ENCODE data around the gene SRM. TPM values are rescaled to one million over a fixed set of nuclear protein-coding genes. Genes with fewer than 3 reads are reported as not detected.
"Not testable (repeated sequence)": the region's sequence is repeated elsewhere in the genome, so short reads cannot be mapped to it uniquely, and the experiment has no call there.

SRM gene
- total RNA-seq, 1 donor: 42.7 TPM

DNA sequence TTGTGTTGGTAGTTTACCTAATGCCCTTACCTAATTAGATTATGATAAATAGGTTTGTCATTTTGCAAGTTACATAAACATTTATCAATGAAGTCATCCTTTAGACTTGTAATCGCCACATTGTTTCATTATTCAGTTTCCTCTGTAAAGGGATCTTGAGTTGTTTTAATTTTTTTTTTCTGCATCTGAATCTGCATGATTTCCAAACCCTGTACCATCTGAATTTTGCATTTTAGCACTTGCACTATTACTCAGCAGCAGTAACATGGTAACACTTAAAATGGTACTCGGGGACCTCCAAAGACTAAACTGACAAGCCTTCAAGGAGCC is 35.0 kb downstream of the SRM start:
- DNase-seq (ENCODE audit: low read depth): no peak
- H3K4me3 ChIP-seq (ENCODE audit: low read depth, low read length): no peak overlapping the region
- TF ChIP-seq, protein P1, sequence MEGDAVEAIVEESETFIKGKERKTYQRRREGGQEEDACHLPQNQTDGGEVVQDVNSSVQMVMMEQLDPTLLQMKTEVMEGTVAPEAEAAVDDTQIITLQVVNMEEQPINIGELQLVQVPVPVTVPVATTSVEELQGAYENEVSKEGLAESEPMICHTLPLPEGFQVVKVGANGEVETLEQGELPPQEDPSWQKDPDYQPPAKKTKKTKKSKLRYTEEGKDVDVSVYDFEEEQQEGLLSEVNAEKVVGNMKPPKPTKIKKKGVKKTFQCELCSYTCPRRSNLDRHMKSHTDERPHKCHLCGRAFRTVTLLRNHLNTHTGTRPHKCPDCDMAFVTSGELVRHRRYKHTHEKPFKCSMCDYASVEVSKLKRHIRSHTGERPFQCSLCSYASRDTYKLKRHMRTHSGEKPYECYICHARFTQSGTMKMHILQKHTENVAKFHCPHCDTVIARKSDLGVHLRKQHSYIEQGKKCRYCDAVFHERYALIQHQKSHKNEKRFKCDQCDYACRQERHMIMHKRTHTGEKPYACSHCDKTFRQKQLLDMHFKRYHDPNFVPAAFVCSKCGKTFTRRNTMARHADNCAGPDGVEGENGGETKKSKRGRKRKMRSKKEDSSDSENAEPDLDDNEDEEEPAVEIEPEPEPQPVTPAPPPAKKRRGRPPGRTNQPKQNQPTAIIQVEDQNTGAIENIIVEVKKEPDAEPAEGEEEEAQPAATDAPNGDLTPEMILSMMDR (IDR thresholded peaks at IDR 0.05; ENCODE audit: insufficient read depth, low read length): no peak

DNA sequence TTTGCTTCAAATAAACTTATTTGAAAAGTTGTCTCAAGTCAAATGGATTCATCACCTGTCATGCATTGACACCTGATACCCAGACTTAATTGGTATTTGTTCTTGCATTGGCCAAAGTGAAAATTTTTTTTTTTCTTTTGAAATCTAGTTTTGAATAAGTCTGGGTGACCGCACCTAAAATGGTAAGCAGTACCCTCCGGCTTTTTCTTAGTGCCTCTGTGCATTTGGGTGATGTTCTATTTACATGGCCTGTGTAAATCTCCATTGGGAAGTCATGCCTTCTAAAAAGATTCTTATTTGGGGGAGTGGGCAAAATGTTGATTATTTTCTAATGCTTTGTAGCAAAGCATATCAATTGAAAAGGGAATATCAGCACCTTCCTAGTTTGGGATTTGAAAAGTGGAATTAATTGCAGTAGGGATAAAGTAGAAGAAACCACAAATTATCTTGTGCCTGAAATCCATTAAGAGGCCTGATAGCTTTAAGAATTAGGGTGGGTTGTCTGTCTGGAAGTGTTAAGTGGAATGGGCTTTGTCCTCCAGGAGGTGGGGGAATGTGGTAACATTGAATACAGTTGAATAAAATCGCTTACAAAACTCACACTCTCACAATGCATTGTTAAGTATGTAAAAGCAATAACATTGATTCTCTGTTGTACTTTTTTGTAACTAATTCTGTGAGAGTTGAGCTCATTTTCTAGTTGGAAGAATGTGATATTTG is 35.5 kb downstream of the SRM start:
- H3K4me3 ChIP-seq (ENCODE audit: low read depth, low read length): no peak overlapping the region
- TF ChIP-seq, protein P1 (IDR thresholded peaks at IDR 0.05; ENCODE audit: insufficient read depth, low read length): no peak
- no peak for DNase-seq (ENCODE audit: low read depth)

DNA sequence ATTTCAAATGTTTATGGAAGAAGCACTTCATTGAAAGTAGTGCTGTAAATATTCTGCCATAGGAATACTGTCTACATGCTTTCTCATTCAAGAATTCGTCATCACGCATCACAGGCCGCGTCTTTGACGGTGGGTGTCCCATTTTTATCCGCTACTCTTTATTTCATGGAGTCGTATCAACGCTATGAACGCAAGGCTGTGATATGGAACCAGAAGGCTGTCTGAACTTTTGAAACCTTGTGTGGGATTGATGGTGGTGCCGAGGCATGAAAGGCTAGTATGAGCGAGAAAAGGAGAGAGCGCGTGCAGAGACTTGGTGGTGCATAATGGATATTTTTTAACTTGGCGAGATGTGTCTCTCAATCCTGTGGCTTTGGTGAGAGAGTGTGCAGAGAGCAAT is 36.6 kb downstream of the SRM start:
- no peak for DNase-seq (ENCODE audit: low read depth)
- H3K4me3 ChIP-seq (ENCODE audit: low read depth, low read length): no peak overlapping the region
- TF ChIP-seq, protein P1 (IDR thresholded peaks at IDR 0.05; ENCODE audit: insufficient read depth, low read length): no peak

DNA sequence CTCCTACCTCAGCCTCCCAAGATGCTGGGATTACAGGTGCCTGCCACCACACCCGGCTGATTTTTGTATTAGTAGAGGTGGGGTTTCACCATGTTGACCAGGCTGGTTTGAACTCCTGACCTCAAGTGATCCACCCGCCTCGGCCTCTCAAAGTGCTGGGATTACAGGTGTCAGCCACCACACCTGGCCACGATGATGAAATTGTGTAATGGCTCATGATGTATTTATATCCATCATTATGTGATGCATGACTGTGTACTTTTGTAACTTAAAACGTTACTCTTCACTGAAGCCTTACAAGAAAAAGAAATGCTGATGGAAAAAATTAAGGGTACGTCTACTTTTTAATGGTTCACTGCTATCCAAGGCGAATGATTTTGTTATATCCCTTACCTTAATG is 39.8 kb downstream of the SRM start:
- no peak for DNase-seq (ENCODE audit: low read depth)
- no peak overlapping the region for H3K4me3 ChIP-seq (ENCODE audit: low read depth, low read length)
- TF ChIP-seq, protein P1 (IDR thresholded peaks at IDR 0.05; ENCODE audit: insufficient read depth, low read length): no peak

DNA sequence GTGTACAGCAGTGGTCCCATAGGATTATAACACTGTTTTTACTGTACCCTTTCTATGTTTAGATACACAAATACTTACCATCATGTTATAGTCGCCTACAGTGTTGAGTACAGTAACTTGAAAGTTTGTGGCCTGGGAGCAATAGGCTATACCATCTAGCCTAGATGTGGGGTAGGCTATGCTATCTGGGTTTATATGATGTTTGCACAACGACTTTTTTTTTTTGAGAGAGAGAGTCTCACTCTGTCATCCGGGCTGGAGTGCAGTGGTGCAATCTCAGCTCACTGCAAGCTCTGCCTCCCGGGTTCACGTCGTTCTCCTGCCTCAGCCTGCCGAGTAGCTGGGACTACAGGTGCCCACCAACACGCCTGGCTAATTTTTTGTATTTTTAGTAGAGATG is 40.5 kb downstream of the SRM start:
- DNase-seq (ENCODE audit: low read depth); H3K4me3 ChIP-seq (ENCODE audit: low read depth, low read length): not testable (repeated sequence)

DNA sequence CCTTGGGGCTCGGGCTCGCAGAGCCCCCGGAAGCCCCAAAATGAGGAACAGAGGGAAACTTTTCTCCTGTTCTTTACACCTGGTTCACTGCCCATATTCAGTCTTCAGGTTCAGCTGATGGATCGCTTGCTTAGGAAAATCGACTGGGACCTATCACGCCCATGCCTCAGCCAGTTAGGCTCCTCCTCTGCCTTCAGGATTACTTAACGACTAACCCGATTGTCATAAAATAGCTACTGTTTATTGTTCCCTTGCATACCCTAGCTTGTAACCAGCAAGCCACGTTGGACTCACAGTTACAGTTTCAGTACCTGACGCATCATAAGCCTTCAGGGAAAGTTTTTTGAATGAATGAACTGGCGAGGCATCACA is 46.7 kb downstream of the SRM start:
- TF ChIP-seq, protein P1 (IDR thresholded peaks at IDR 0.05; ENCODE audit: insufficient read depth, low read length): no peak
- peak; percentile 26 for DNase-seq (ENCODE audit: low read depth)
- peak overlapping the region; percentile 92 for H3K4me3 ChIP-seq (ENCODE audit: low read depth, low read length)

DNA sequence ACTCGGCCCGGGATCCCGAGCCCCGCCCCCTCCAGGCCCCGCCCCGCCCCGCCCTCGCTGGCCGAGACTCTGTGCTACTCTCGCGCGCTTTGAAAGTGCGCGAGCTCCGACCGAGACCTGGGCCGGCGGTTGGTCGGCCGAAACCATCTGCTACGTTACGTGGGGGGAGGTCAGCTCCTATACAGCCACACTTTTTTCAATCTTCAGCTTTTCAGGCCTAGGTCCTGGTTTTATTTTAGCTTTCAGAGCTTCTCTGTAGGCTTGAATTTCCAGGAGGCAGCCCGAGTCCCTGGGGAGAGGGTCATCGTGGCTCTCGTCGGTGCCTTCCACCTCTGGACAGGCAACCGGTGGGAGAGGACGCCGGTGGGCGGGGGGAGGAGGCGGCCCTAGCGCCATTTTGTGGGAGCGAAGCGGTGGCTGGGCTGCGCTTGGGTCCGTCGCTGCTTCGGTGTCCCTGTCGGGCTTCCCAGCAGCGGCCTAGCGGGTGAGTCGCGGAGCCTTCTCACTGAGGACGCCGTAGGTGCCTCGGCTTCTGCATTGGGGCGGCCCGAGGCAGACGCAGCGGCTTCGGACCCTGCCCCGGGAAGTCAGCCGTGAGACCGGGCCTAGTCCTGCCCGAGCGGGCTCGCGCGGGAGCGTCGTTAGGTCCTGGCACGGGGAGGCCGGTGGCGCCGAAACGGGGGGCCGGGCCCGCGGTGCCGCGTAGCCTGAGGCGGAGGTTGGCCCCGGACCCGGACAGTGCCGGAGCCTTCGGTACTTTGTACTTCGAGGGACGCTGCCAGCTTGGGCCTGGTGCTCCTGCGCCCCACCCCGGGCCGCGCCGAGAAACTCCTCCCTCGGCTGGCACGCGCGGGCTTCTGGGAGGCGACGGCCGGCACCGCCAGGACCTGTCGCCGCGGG is 47.3 kb downstream of the SRM start, which contains the start of gene TARDBP:
Gene TARDBP (plus strand): TSS at position 395 of the 900 bp plus-strand sequence. CDS start 1,074 bp downstream, outside the sequence.
- TF ChIP-seq, protein P1 (IDR thresholded peaks at IDR 0.05; ENCODE audit: insufficient read depth, low read length): no peak
- peak; percentile 88 for DNase-seq (ENCODE audit: low read depth)
- peak within 1 kb of the TSS; percentile 92 for H3K4me3 ChIP-seq (ENCODE audit: low read depth, low read length)
